IMR-90 (cell line): ENCODE measurements around the gene RNF166. TPM values are rescaled to one million over a fixed set of nuclear protein-coding genes. Genes with fewer than 3 reads are reported as not detected.

Experiments
- ATAC-seq: fragments of 200-7000 bp; cut with Tn5 transposase; 2 replicates; pipeline ENCODE4 v1.9.1; 2020; ENCODE audit warnings: low read depth, mild to moderate bottlenecking, moderate library complexity
- BruUV-seq: library from RNA; stranded (reverse); fragments of 400-500 nt; replicated peaks from 2 replicates; lab custom pipeline; 2021; lab: Mats Ljungman, UMichigan
- CTCF ChIA-PET: fragments of 300-600 bp; formaldehyde crosslinking; extraction: SDS; loops from one replicate; lab custom pipeline; 2021; ENCODE audit warnings: antibody characterized with exemption; lab: Yijun Ruan, JAX
- POLR2A ChIA-PET: fragments of 300-600 bp; sonication (Branson Sonifier 250); formaldehyde crosslinking; loops from one replicate; lab custom pipeline; 2022; ENCODE audit warnings: antibody characterized with exemption; ENCODE audit not compliant: unreplicated experiment; lab: Charles Lee
- DNase-seq: peaks from one replicate; pipeline ENCODE4 v3.0.0; 2013
- H2AFZ ChIP-seq: replicated peaks from 2 replicates; pipeline ENCODE3; 2013; ENCODE audit warnings: low read length, mild to moderate bottlenecking; ENCODE audit not compliant: poor library complexity
- H2AK5ac ChIP-seq: 2 replicates; pipeline ENCODE4 v1.6.1; 2013; ENCODE audit warnings: low read depth, low read length, inconsistent platforms
- H2AK9ac ChIP-seq: replicated peaks from 2 replicates; pipeline ENCODE3; 2013; ENCODE audit warnings: mild to moderate bottlenecking, low read depth, low read length, moderate library complexity; ENCODE audit not compliant: poor library complexity
- H2BK120ac ChIP-seq: 2 replicates; pipeline ENCODE4 v1.6.1; 2013; ENCODE audit warnings: low read depth, low read length, inconsistent platforms
- H2BK15ac ChIP-seq: 3 replicates; pipeline ENCODE4 v1.6.1; 2013; ENCODE audit warnings: low read depth, low read length, inconsistent platforms
- H2BK20ac ChIP-seq: 2 replicates; pipeline ENCODE4 v1.6.1; 2013; ENCODE audit warnings: low read depth, mild to moderate bottlenecking, inconsistent platforms, low read length, moderate library complexity
- H2BK5ac ChIP-seq: 2 replicates; pipeline ENCODE4 v1.6.1; 2013; ENCODE audit warnings: mild to moderate bottlenecking, low read depth, low read length, inconsistent platforms; ENCODE audit not compliant: poor library complexity, severe bottlenecking
- H3K14ac ChIP-seq: replicated peaks from 2 replicates; pipeline ENCODE4 v1.6.1; 2013; ENCODE audit warnings: low read depth, low read length, inconsistent platforms
- H3K18ac ChIP-seq: 2 replicates; pipeline ENCODE4 v1.6.1; 2013; ENCODE audit warnings: low read depth, low read length, control low read depth
- H3K23ac ChIP-seq: 2 replicates; pipeline ENCODE4 v1.6.1; 2013; ENCODE audit warnings: low read depth, low read length, inconsistent platforms
- H3K27ac ChIP-seq: 2 replicates; pipeline ENCODE4 v1.5.1; 2013; ENCODE audit warnings: mild to moderate bottlenecking, control low read depth, low read length; ENCODE audit not compliant: insufficient read depth
- H3K27me3 ChIP-seq: 2 replicates; pipeline ENCODE4 v1.6.1; 2013; ENCODE audit warnings: low read length; ENCODE audit not compliant: control insufficient read depth, insufficient read depth
- H3K36me3 ChIP-seq: 2 replicates; pipeline ENCODE4 v1.6.1; 2013; ENCODE audit warnings: low read length, mixed read lengths; ENCODE audit not compliant: control insufficient read depth, insufficient read depth
- H3K4ac ChIP-seq: 2 replicates; pipeline ENCODE4 v1.6.1; 2013; ENCODE audit warnings: low read depth, low read length, inconsistent platforms
- H3K4me1 ChIP-seq: 2 replicates; pipeline ENCODE4 v1.6.1; 2013; ENCODE audit warnings: low read length, mixed read lengths; ENCODE audit not compliant: control insufficient read depth, insufficient read depth
- H3K4me2 ChIP-seq: 2 replicates; pipeline ENCODE4 v1.6.1; 2013; ENCODE audit warnings: low read depth, mild to moderate bottlenecking, control low read depth, low read length, moderate library complexity
- H3K4me3 ChIP-seq: 2 replicates; pipeline ENCODE4 v1.5.1; 2013; ENCODE audit warnings: low read depth, mild to moderate bottlenecking, control low read depth, low read length, moderate library complexity; ENCODE audit not compliant: insufficient read depth
- H3K56ac ChIP-seq: 2 replicates; pipeline ENCODE4 v1.6.1; 2013; ENCODE audit warnings: low read length, inconsistent platforms; ENCODE audit not compliant: insufficient read depth; ENCODE audit errors: extremely low read depth
- H3K79me1 ChIP-seq, 2 experiments: 2 replicates each; pipeline ENCODE4 v1.6.1; 2013; ENCODE audit warnings: low read length in 2 of 2, inconsistent platforms in 1 of 2, low read depth in 1 of 2
- H3K9ac ChIP-seq: 2 replicates; pipeline ENCODE4 v1.6.1; 2013; ENCODE audit warnings: low read depth, low read length, control low read depth
- H3K9me1 ChIP-seq: 2 replicates; pipeline ENCODE4 v1.6.1; 2013; ENCODE audit warnings: low read length, inconsistent platforms; ENCODE audit not compliant: insufficient read depth
- H3K9me3 ChIP-seq: 2 replicates; pipeline ENCODE4 v1.6.1; 2013; ENCODE audit warnings: low read length; ENCODE audit not compliant: control insufficient read depth, insufficient read depth
- H4K20me1 ChIP-seq: 2 replicates; pipeline ENCODE4 v1.6.1; 2013; ENCODE audit warnings: low read length, inconsistent platforms; ENCODE audit not compliant: insufficient read depth
- H4K5ac ChIP-seq: 2 replicates; pipeline ENCODE4 v1.6.1; 2013; ENCODE audit warnings: mild to moderate bottlenecking, low read depth, low read length, control low read depth
- H4K8ac ChIP-seq, 2 experiments: 2 replicates each; pipeline ENCODE4 v1.6.1; 2013; ENCODE audit warnings: low read depth in 2 of 2, low read length in 2 of 2, control low read depth in 1 of 2, inconsistent platforms in 1 of 2
- H4K91ac ChIP-seq: 2 replicates; pipeline ENCODE4 v1.6.1; 2013; ENCODE audit warnings: low read depth, low read length, inconsistent platforms; ENCODE audit not compliant: insufficient read depth
- BHLHE40 ChIP-seq: fragments of 150-350 bp; IDR thresholded peaks from 2 replicates; pipeline ENCODE4 v1.6.1; 2016; ENCODE audit warnings: mild to moderate bottlenecking, low read depth, low read length
- CEBPB ChIP-seq: IDR thresholded peaks from 2 replicates; pipeline ENCODE4 v1.6.1; 2012; ENCODE audit warnings: low read depth, low read length, improper control_type of control experiment
- CHD1 ChIP-seq: IDR thresholded peaks from 2 replicates; pipeline ENCODE4 v1.6.1; 2012; ENCODE audit warnings: low read depth, low read length, improper control_type of control experiment
- CTCF ChIP-seq: conservative IDR thresholded peaks from 2 replicates; pipeline ENCODE4 v1.5.1; 2012; ENCODE audit warnings: mild to moderate bottlenecking, low read depth, low read length, improper control_type of control experiment
- FOS ChIP-seq: fragments of 150-350 bp; IDR thresholded peaks from 2 replicates; pipeline ENCODE4 v1.6.1; 2016; ENCODE audit warnings: low read depth, low read length
- MAFK ChIP-seq: IDR thresholded peaks from 2 replicates; pipeline ENCODE4 v1.6.1; 2012; ENCODE audit warnings: low read depth, low read length, improper control_type of control experiment
- MAZ ChIP-seq: IDR thresholded peaks from 2 replicates; pipeline ENCODE4 v1.6.1; 2012; ENCODE audit warnings: low read depth, mild to moderate bottlenecking, low read length, improper control_type of control experiment, moderate library complexity, borderline replicate concordance
- MXI1 ChIP-seq: IDR thresholded peaks from 2 replicates; pipeline ENCODE4 v1.6.1; 2012; ENCODE audit warnings: low read depth, mild to moderate bottlenecking, low read length, moderate library complexity, borderline replicate concordance
- NFE2L2 ChIP-seq: fragments of 150-350 bp; IDR thresholded peaks from 2 replicates; pipeline ENCODE4 v1.6.1; 2016; ENCODE audit warnings: low read depth, mild to moderate bottlenecking, low read length
- POLR2A ChIP-seq: IDR thresholded peaks from 2 replicates; pipeline ENCODE4 v1.6.1; 2012; ENCODE audit warnings: mild to moderate bottlenecking, low read depth, low read length
- RAD21 ChIP-seq: IDR thresholded peaks from 2 replicates; pipeline ENCODE4 v1.6.1; 2012; ENCODE audit warnings: low read length, improper control_type of control experiment
- RCOR1 ChIP-seq: IDR thresholded peaks from 2 replicates; pipeline ENCODE4 v1.6.1; 2012; ENCODE audit warnings: mild to moderate bottlenecking, low read length, improper control_type of control experiment; ENCODE audit not compliant: insufficient replicate concordance
- SMC3 ChIP-seq: fragments of 150-350 bp; IDR thresholded peaks from 2 replicates; pipeline ENCODE4 v1.6.1; 2016; ENCODE audit warnings: low read depth, mild to moderate bottlenecking, antibody characterized with exemption, low read length, moderate library complexity
- WGBS, 2 experiments: methylation state at CpG; one replicate each; pipeline versions ENCODE4 v1.1.5 to v1.1.7; 2013; ENCODE audit warnings: missing lambda C conversion rate in 2 of 2; ENCODE audit not compliant: insufficient read length in 1 of 2; ENCODE audit errors: extremely low coverage in 2 of 2; 5-methylcytosine and 5-hydroxymethylcytosine counted together
- dilution Hi-C: fragments of 300-500 bp; cut with HindIII; formaldehyde crosslinking; loops from one replicate; pipeline ENCODE4 v1.14.3; 2018; ENCODE audit warnings: low sequenced_read_pairs; ENCODE audit not compliant: unreplicated experiment
- in situ Hi-C: fragments of 300-500 bp; cut with MboI; formaldehyde crosslinking; loops from 3 replicates; pipeline ENCODE4 v1.14.3; 2019; ENCODE audit warnings: low sequenced_read_pairs, inconsistent platforms, mixed read lengths
- intact Hi-C: fragments of 100-400 bp; cut with micrococcal nuclease; formaldehyde crosslinking; loops from 2 replicates; pipeline ENCODE4 v1.10.0; 2022
- polyA plus RNA-seq, 3 experiments: library from polyadenylated mRNA; depleted of rRNA; stranded (reverse); fragments of >200 nt; gene quantifications; 2 replicates each; pipeline ENCODE4 v1.2.3, GENCODE V29; 2012; ENCODE audit warnings: low replicate concordance in 1 of 3
- total RNA-seq: library from RNA; depleted of rRNA; stranded (reverse); fragments of >200 nt; gene quantifications from 2 replicates; pipeline ENCODE4 v1.2.3, GENCODE V29; 2012
- TF ChIP-seq, protein P1 (sequence below): fragments of 150-350 bp; IDR thresholded peaks from 2 replicates; pipeline ENCODE4 v1.6.1; 2017; ENCODE audit warnings: mild to moderate bottlenecking, antibody characterized with exemption, low read length, low read depth

RNF166 gene
- total and polyA plus RNA-seq, 2 of the 4 experiments (the other 2 are of a cell fraction) = 8.1 to 17.4 TPM

GRCh38 chr16:88742896-88743605 lies 36.8 kb upstream of the RNF166 start (continued):
- TF ChIP-seq CTCF = no peak

GRCh38 chr16:88741368-88741767 lies 35.2 kb upstream of the RNF166 start:
- WGBS, 2 experiments = 100% methylated on average over 4 of the region's 17 CpGs; no CpG with 5 or more reads in 1 of the 2 experiments
- intact Hi-C loops (no loop called here), in situ Hi-C loops (loop anchor here (10.0 kb wide), 1 partner anchor 423 kb away; no protein-coding TSS in a partner anchor)
- TF ChIP-seq MAZ (no peak), POLR2A (no peak), BHLHE40 (no peak), MAFK (no peak), FOS (no peak), RCOR1 (no peak), RAD21 (no peak), CEBPB (no peak), MXI1 (no peak), CHD1 (no peak), NFE2L2 (no peak), SMC3 (no peak)
- TF ChIP-seq, protein P1, sequence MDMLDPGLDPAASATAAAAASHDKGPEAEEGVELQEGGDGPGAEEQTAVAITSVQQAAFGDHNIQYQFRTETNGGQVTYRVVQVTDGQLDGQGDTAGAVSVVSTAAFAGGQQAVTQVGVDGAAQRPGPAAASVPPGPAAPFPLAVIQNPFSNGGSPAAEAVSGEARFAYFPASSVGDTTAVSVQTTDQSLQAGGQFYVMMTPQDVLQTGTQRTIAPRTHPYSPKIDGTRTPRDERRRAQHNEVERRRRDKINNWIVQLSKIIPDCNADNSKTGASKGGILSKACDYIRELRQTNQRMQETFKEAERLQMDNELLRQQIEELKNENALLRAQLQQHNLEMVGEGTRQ = no peak

More at GRCh38 chr16:88741368-88741767, 35.2 kb upstream of the RNF166 start:
- no peak overlapping the region for H3K27ac ChIP-seq
- H4K91ac ChIP-seq = no peak overlapping the region
- no peak overlapping the region for H2AK9ac ChIP-seq
- peaks cover 13 to 63% of the 10 kb centered on the region in 2 experiments for H3K79me1 ChIP-seq
- no peak overlapping the region for H2BK20ac ChIP-seq
- no peak overlapping the region for H3K4me3 ChIP-seq
- no peak overlapping the region for H4K5ac ChIP-seq
- H2BK5ac ChIP-seq = no peak overlapping the region
- no peak overlapping the region for H3K14ac ChIP-seq
- no peak overlapping the region for H3K56ac ChIP-seq
- CTCF ChIA-PET = no interaction called here
- H3K36me3 ChIP-seq = peaks cover 33% of the 10 kb centered on the region
- DNase-seq (no peak), ATAC-seq (no peak)
- H3K4me1 ChIP-seq = no peaks in the 10 kb centered on the region
- no peak overlapping the region for H3K23ac ChIP-seq
- no peak overlapping the region for H2BK15ac ChIP-seq
- H3K9ac ChIP-seq = no peak overlapping the region
- POLR2A ChIA-PET = no interaction called here
- H3K18ac ChIP-seq = no peak overlapping the region
- H3K27me3 ChIP-seq = no peaks in the 10 kb centered on the region
- no peak overlapping the region for H4K8ac ChIP-seq
- peaks cover 54% of the 10 kb centered on the region for H4K20me1 ChIP-seq
- no peaks in the 10 kb centered on the region for H3K9me3 ChIP-seq
- no peak overlapping the region for H2AFZ ChIP-seq
- no peak overlapping the region for H2BK120ac ChIP-seq
- H2AK5ac ChIP-seq = no peak overlapping the region
- no TSS peak for BruUV-seq
- no peaks in the 10 kb centered on the region for H3K9me1 ChIP-seq
- dilution Hi-C loops = no loop called here
- no peak overlapping the region for H3K4ac ChIP-seq
- H3K4me2 ChIP-seq = no peak overlapping the region
